Karpas-422 (cell line): ENCODE data around the gene PTBP3. TPM values are rescaled to one million over a fixed set of nuclear protein-coding genes. Genes with fewer than 3 reads are reported as not detected.

ENCODE experiments used
- DNase-seq: peaks from one replicate; pipeline ENCODE4 v3.0.0-alpha.2; 2015
- H2AFZ ChIP-seq: fragments of 200-600 bp; sonication (generic); 2 replicates; pipeline ENCODE4 v1.6.1; 2014; ENCODE audit warnings: antibody characterized with exemption, low read length, mixed read lengths
- H3K27ac ChIP-seq: fragments of 200-600 bp; sonication (generic); 2 replicates; pipeline ENCODE4 v1.5.1; 2014; ENCODE audit warnings: mild to moderate bottlenecking, low read length, moderate library complexity
- H3K27me3 ChIP-seq: fragments of 200-600 bp; sonication (generic); 2 replicates; pipeline ENCODE4 v1.6.1; 2014; ENCODE audit warnings: low read length, mixed read lengths
- H3K36me3 ChIP-seq: fragments of 200-600 bp; sonication (generic); 2 replicates; pipeline ENCODE4 v1.6.1; 2014; ENCODE audit warnings: low read length, mixed read lengths; ENCODE audit not compliant: insufficient read depth
- H3K4me1 ChIP-seq: fragments of 200-600 bp; sonication (generic); 2 replicates; pipeline ENCODE4 v1.6.1; 2014; ENCODE audit warnings: mild to moderate bottlenecking, low read length, mixed read lengths
- H3K4me2 ChIP-seq: fragments of 200-600 bp; sonication (generic); 2 replicates; pipeline ENCODE4 v1.6.1; 2014; ENCODE audit warnings: low read length, low read depth, mild to moderate bottlenecking; ENCODE audit not compliant: poor library complexity, severe bottlenecking
- H3K4me3 ChIP-seq: fragments of 200-600 bp; sonication (generic); 2 replicates; pipeline ENCODE4 v1.5.1; 2014; ENCODE audit warnings: mild to moderate bottlenecking, antibody characterized with exemption, low read length, mixed read lengths
- H3K79me2 ChIP-seq: fragments of 200-600 bp; sonication (generic); 2 replicates; pipeline ENCODE4 v1.6.1; 2014; ENCODE audit warnings: mild to moderate bottlenecking, low read length, mixed read lengths
- H3K9ac ChIP-seq: fragments of 200-600 bp; sonication (generic); 2 replicates; pipeline ENCODE4 v1.6.0; 2014; ENCODE audit warnings: low read length
- H3K9me2 ChIP-seq: fragments of 200-600 bp; sonication (generic), shearing (Covaris generic); replicated peaks from 2 replicates; pipeline ENCODE4 v1.6.0; 2014; ENCODE audit warnings: mild to moderate bottlenecking, low read length, moderate library complexity; ENCODE audit not compliant: insufficient read depth
- H3K9me3 ChIP-seq: fragments of 300-700, 200-600 bp; sonication (generic); 2 replicates; pipeline ENCODE4 v1.6.1; 2014; ENCODE audit warnings: low read length, mixed read lengths
- H4K20me1 ChIP-seq: fragments of 200-600 bp; sonication (generic); 2 replicates; pipeline ENCODE4 v1.6.1; 2014; ENCODE audit warnings: mild to moderate bottlenecking, antibody characterized with exemption, low read length, low read depth; ENCODE audit not compliant: insufficient read depth
- total RNA-seq: library from RNA; depleted of rRNA; stranded (reverse); fragments of >200 nt; shearing (Covaris generic); gene quantifications from 2 replicates; pipeline ENCODE4 v1.2.3, GENCODE V29; 2014; ENCODE audit warnings: low replicate concordance; rRNA removed

PTBP3 gene
- 44.2 and 114 TPM in 2 replicates for total RNA-seq

GRCh38 chr9:112332977-112333638 lies at the start of gene PTBP3:
Gene PTBP3, minus strand, starts transcription at chr9:112333619. Its CDS starts 35,754 bp downstream, at chr9:112297865.
- peak within 1 kb of the TSS; percentile 86 for H2AFZ ChIP-seq

GRCh38 chr9:112382501-112383364 lies 49.3 kb upstream of the PTBP3 start:
- H3K9me2 ChIP-seq = no peaks in the 10 kb centered on the region
- H4K20me1 ChIP-seq = no peaks in the 10 kb centered on the region
- peaks cover 71% of the 10 kb centered on the region for H3K79me2 ChIP-seq
- no peak overlapping the region for H2AFZ ChIP-seq
- H3K9me3 ChIP-seq = no peaks in the 10 kb centered on the region
- DNase-seq = no peak
- H3K4me3 ChIP-seq = no peak overlapping the region
- no peak overlapping the region for H3K9ac ChIP-seq
- H3K36me3 ChIP-seq = no peaks in the 10 kb centered on the region
- no peaks in the 10 kb centered on the region for H3K27me3 ChIP-seq
- H3K27ac ChIP-seq = peak overlapping the region; percentile 62; the same call in 1 of the 2 replicates
- H3K4me2 ChIP-seq = peak overlapping the region; percentile 50
- H3K4me1 ChIP-seq = peaks cover 60% of the 10 kb centered on the region

More at GRCh38 chr9:112332977-112333638, at the start of gene PTBP3:
- Histone ChIP-seq H3K79me2 (peaks cover 48% of the 10 kb centered on the region), H3K4me3 (peak within 1 kb of the TSS; percentile 74), H3K4me2 (peak within 1 kb of the TSS; percentile 93), H3K9me3 (no peaks in the 10 kb centered on the region), H3K27me3 (no peaks in the 10 kb centered on the region), H3K9ac (peak within 1 kb of the TSS; percentile 96), H3K36me3 (peaks cover 3% of the 10 kb centered on the region; the same call in 1 of the 2 replicates), H3K4me1 (peaks cover 40% of the 10 kb centered on the region), H3K27ac (peak within 1 kb of the TSS; percentile 87), H4K20me1 (no peaks in the 10 kb centered on the region), H3K9me2 (no peaks in the 10 kb centered on the region)
- peak; percentile 93 for DNase-seq

- H3K4me3 ChIP-seq = no peak overlapping the region
- no peak overlapping the region for H3K9ac ChIP-seq
- H3K27ac ChIP-seq = 0 out of 2 replicates have a peak overlapping the region, but pooled peaks have one; percentile 3
- H2AFZ ChIP-seq = no peak overlapping the region
- H3K27me3 ChIP-seq = no peaks in the 10 kb centered on the region
- no peaks in the 10 kb centered on the region for H3K9me2 ChIP-seq
- no peaks in the 10 kb centered on the region for H4K20me1 ChIP-seq
- peaks cover 62% of the 10 kb centered on the region for H3K4me1 ChIP-seq
- H3K36me3 ChIP-seq = no peaks in the 10 kb centered on the region
- peak overlapping the region; percentile 50 for H3K4me2 ChIP-seq
- H3K9me3 ChIP-seq = no peaks in the 10 kb centered on the region
- H3K79me2 ChIP-seq = peaks cover 64% of the 10 kb centered on the region
- DNase-seq = no peak
Observed at GRCh38 chr9:112382066-112382465, 48.6 kb upstream of the PTBP3 start.

GRCh38 chr9:112380825-112381221 lies 47.4 kb upstream of the PTBP3 start:
- H3K9ac ChIP-seq = peak overlapping the region; percentile 85
- H3K4me2 ChIP-seq = peak overlapping the region; percentile 98
- H3K9me2 ChIP-seq = no peaks in the 10 kb centered on the region
- no peaks in the 10 kb centered on the region for H3K9me3 ChIP-seq
- peak overlapping the region; percentile 44 for H2AFZ ChIP-seq
- H3K27ac ChIP-seq = peak overlapping the region; percentile 69
- no peaks in the 10 kb centered on the region for H3K36me3 ChIP-seq
- peak overlapping the region; percentile 85 for H3K4me3 ChIP-seq
- peak; percentile 80 for DNase-seq
- peaks cover 62% of the 10 kb centered on the region for H3K4me1 ChIP-seq
- no peaks in the 10 kb centered on the region for H3K27me3 ChIP-seq
- H4K20me1 ChIP-seq = no peaks in the 10 kb centered on the region
- H3K79me2 ChIP-seq = peaks cover 52% of the 10 kb centered on the region

- Histone ChIP-seq H2AFZ (peak within 1 kb of the TSS; percentile 87), H3K4me1 (peaks cover 62% of the 10 kb centered on the region), H3K79me2 (peaks cover 50% of the 10 kb centered on the region), H3K27ac (peak within 1 kb of the TSS; percentile 69), H4K20me1 (no peaks in the 10 kb centered on the region), H3K9me2 (no peaks in the 10 kb centered on the region), H3K4me3 (peak within 1 kb of the TSS; percentile 85), H3K9ac (peak within 1 kb of the TSS; percentile 90), H3K36me3 (no peaks in the 10 kb centered on the region), H3K9me3 (no peaks in the 10 kb centered on the region), H3K4me2 (peak within 1 kb of the TSS; percentile 98), H3K27me3 (no peaks in the 10 kb centered on the region)
- DNase-seq = peak; percentile 72
Observed at GRCh38 chr9:112380102-112380824, 46.8 kb upstream of the PTBP3 start, which contains the start of gene HSDL2. Gene HSDL2, plus strand, starts transcription at chr9:112380108. Its CDS starts 56 bp downstream, at chr9:112380164.

- Histone ChIP-seq H3K79me2 (peaks cover 44% of the 10 kb centered on the region), H3K27me3 (no peaks in the 10 kb centered on the region), H3K9me2 (no peaks in the 10 kb centered on the region), H3K9ac (peak overlapping the region; percentile 90), H2AFZ (peak overlapping the region; percentile 87), H3K27ac (no peak overlapping the region), H3K4me2 (peak overlapping the region; percentile 98), H3K4me3 (peak overlapping the region; percentile 85), H4K20me1 (no peaks in the 10 kb centered on the region), H3K4me1 (peaks cover 58% of the 10 kb centered on the region), H3K9me3 (no peaks in the 10 kb centered on the region), H3K36me3 (no peaks in the 10 kb centered on the region)
- DNase-seq = peak; percentile 99
Observed at GRCh38 chr9:112379177-112380101, 46.0 kb upstream of the PTBP3 start.
